ENCODE measurements around the gene MROH8. TPM values are rescaled to one million over a fixed set of nuclear protein-coding genes. Genes with fewer than 3 reads are reported as not detected.

MROH8 gene
- total RNA-seq: 1 to 10 TPM; 1.8 to 3.7 TPM

GRCh38 chr20:37178839-37179682 lies at the start of gene MROH8, which contains the start of gene RPN2:
MROH8 (minus strand) TSS chr20:37179548.
RPN2 (plus strand) TSS chr20:37179330; CDS start chr20:37179357, 27 bp downstream.
- ChIA-PET CTCF (interaction anchor here (0.8 to 1.6 kb wide), 8 partner anchors 11 to 354 kb away, joined by 3 to 15 read pairs (median 5); partner anchors contain the start of gene RBL1), POLR2A (interaction anchor here (0.5 to 1.8 kb wide), 7 partner anchors 12 to 1518 kb away, joined by 3 to 18 read pairs (median 4); partner anchors contain the start of gene RBL1)

- CTCF ChIA-PET: no interaction called here
- POLR2A ChIA-PET: interaction anchor here (0.5 to 0.6 kb wide), 2 partner anchors 11 to 213 kb away, joined by 3 read pairs; no protein-coding TSS in a partner anchor
These were observed 49.3 kb upstream of the MROH8 start for GRCh38 chr20:37228656-37229055.

- POLR2A ChIA-PET: no interaction called here
These were observed 48.7 kb upstream of the MROH8 start for GRCh38 chr20:37228082-37228481.

GRCh38 chr20:37226889-37227288 lies 47.5 kb upstream of the MROH8 start:
- CTCF ChIA-PET: no interaction called here
- POLR2A ChIA-PET: no interaction called here

More at GRCh38 chr20:37228082-37228481, 48.7 kb upstream of the MROH8 start:
- CTCF ChIA-PET: interaction anchor here (0.6 kb wide), 2 partner anchors 39 to 1800 kb away, joined by 3 to 4 read pairs; no protein-coding TSS in a partner anchor

GRCh38 chr20:37225146-37225545 lies 45.8 kb upstream of the MROH8 start:
- POLR2A ChIA-PET: no interaction called here
- CTCF ChIA-PET: no interaction called here

- CTCF ChIA-PET: interaction anchor here (1.0 kb wide), 1 partner anchor 22 kb away, joined by 3 read pairs; no protein-coding TSS in a partner anchor
- POLR2A ChIA-PET: no interaction called here
These were observed 43.7 kb upstream of the MROH8 start for GRCh38 chr20:37223053-37223452.

- ChIA-PET POLR2A (no interaction called here), CTCF (interaction anchor here (1.1 kb wide), 1 partner anchor 313 kb away, joined by 4 read pairs; no protein-coding TSS in a partner anchor)
These were observed 42.7 kb upstream of the MROH8 start for GRCh38 chr20:37222086-37222485.

- POLR2A ChIA-PET: no interaction called here
- CTCF ChIA-PET: interaction anchor here (0.6 to 1.0 kb wide), 2 partner anchors 11 to 164 kb away, joined by 3 to 7 read pairs; no protein-coding TSS in a partner anchor
These were observed 41.4 kb upstream of the MROH8 start for GRCh38 chr20:37220731-37221130.

- CTCF ChIA-PET: interaction anchor here (1.0 kb wide), 1 partner anchor 164 kb away, joined by 7 read pairs; no protein-coding TSS in a partner anchor
These were observed 40.7 kb upstream of the MROH8 start for GRCh38 chr20:37219751-37220668.

GRCh38 chr20:37218976-37219375 lies 39.6 kb upstream of the MROH8 start:
- CTCF ChIA-PET: no interaction called here

More at GRCh38 chr20:37219751-37220668, 40.7 kb upstream of the MROH8 start:
- POLR2A ChIA-PET: no interaction called here

GRCh38 chr20:37218441-37218840 lies 39.1 kb upstream of the MROH8 start:
- CTCF ChIA-PET: no interaction called here
- POLR2A ChIA-PET: no interaction called here

More at GRCh38 chr20:37218976-37219375, 39.6 kb upstream of the MROH8 start:
- POLR2A ChIA-PET: no interaction called here

GRCh38 chr20:37209661-37210314 lies 30.4 kb upstream of the MROH8 start:
- ChIA-PET POLR2A (no interaction called here), CTCF (interaction anchor here (0.7 kb wide), 2 partner anchors 11 to 161 kb away, joined by 3 to 5 read pairs; no protein-coding TSS in a partner anchor)

GRCh38 chr20:37209193-37209592 lies 29.8 kb upstream of the MROH8 start:
- CTCF ChIA-PET: interaction anchor here (0.7 kb wide), 1 partner anchor 12 kb away, joined by 3 read pairs; no protein-coding TSS in a partner anchor
- POLR2A ChIA-PET: no interaction called here

GRCh38 chr20:37207171-37207570 lies 27.8 kb upstream of the MROH8 start:
- ChIA-PET CTCF (no interaction called here), POLR2A (no interaction called here)

- ChIA-PET POLR2A (no interaction called here), CTCF (interaction anchor here (1.7 kb wide), 1 partner anchor 10 kb away, joined by 7 read pairs; no protein-coding TSS in a partner anchor)
These were observed 26.4 kb upstream of the MROH8 start for GRCh38 chr20:37205794-37206193.

GRCh38 chr20:37205130-37205529 lies 25.8 kb upstream of the MROH8 start:
- CTCF ChIA-PET: interaction anchor here (1.7 kb wide), 1 partner anchor 9 kb away, joined by 7 read pairs; no protein-coding TSS in a partner anchor
- POLR2A ChIA-PET: no interaction called here

- CTCF ChIA-PET: interaction anchor here (1.7 kb wide), 1 partner anchor 8 kb away, joined by 7 read pairs; no protein-coding TSS in a partner anchor
- POLR2A ChIA-PET: no interaction called here
These were observed 24.7 kb upstream of the MROH8 start for GRCh38 chr20:37204056-37204455.

GRCh38 chr20:37202267-37202943 lies 23.1 kb upstream of the MROH8 start:
- POLR2A ChIA-PET: no interaction called here
- CTCF ChIA-PET: interaction anchor here (1.0 to 1.8 kb wide), 2 partner anchors 9 to 75 kb away, joined by 3 to 5 read pairs; no protein-coding TSS in a partner anchor
